Left ventricle myocardium inferior (tissue), 1 donor: ENCODE results near the gene DUS2. TPM values are rescaled to one million over a fixed set of nuclear protein-coding genes. Genes with fewer than 3 reads are reported as not detected.
A peak's percentile ranks its signal among the peaks of the same experiment; 100 is the strongest.
"Not testable (repeated sequence)": the region's sequence is repeated elsewhere in the genome, so short reads cannot be mapped to it uniquely, and the experiment has no call there.

Source experiments
- DNase-seq: peaks from one replicate; pipeline ENCODE4 v3.0.0-alpha.2; 2020
- H3K27ac ChIP-seq: fragments of 200-600 bp; replicated peaks from 2 replicates; pipeline ENCODE4 v1.8.0; 2021
- H3K27me3 ChIP-seq: fragments of 200-600 bp; 2 replicates; pipeline ENCODE4 v1.8.0; 2021; ENCODE audit warnings: low read depth
- H3K36me3 ChIP-seq: fragments of 200-600 bp; 2 replicates; pipeline ENCODE4 v1.8.0; 2021
- H3K4me1 ChIP-seq: fragments of 200-600 bp; 2 replicates; pipeline ENCODE4 v1.8.0; 2021
- H3K4me3 ChIP-seq: fragments of 200-600 bp; 2 replicates; pipeline ENCODE4 v1.8.0; 2021; ENCODE audit warnings: mild to moderate bottlenecking, moderate library complexity
- H3K9me3 ChIP-seq: fragments of 200-600 bp; replicated peaks from 2 replicates; pipeline ENCODE4 v1.8.0; 2021
- intact Hi-C: fragments of 100-400 bp; cut with micrococcal nuclease; formaldehyde crosslinking; loops from one replicate; pipeline ENCODE4 v1.11.0; 2022
- total RNA-seq: library from RNA; stranded (reverse); fragmentation: NEBNext Ultra II Directional; extraction: Animal tissue kit (Norgen Biotek cat#: 25700); gene quantifications from one replicate; pipeline ENCODE4 v1.2.1, GENCODE V29; 2021
- TF ChIP-seq, protein P1 (sequence below): fragments of 200-600 bp; IDR thresholded peaks from 2 replicates; pipeline ENCODE4 v1.8.0; 2021; ENCODE audit warnings: antibody characterized with exemption, mild to moderate bottlenecking, borderline replicate concordance
- donor health status: DM: no; HTN: yes; CAD: no; lungs with severe emphysema.

Gene DUS2
- total RNA-seq, 1 donor from 2014 or later, result 6.8 TPM

DNA sequence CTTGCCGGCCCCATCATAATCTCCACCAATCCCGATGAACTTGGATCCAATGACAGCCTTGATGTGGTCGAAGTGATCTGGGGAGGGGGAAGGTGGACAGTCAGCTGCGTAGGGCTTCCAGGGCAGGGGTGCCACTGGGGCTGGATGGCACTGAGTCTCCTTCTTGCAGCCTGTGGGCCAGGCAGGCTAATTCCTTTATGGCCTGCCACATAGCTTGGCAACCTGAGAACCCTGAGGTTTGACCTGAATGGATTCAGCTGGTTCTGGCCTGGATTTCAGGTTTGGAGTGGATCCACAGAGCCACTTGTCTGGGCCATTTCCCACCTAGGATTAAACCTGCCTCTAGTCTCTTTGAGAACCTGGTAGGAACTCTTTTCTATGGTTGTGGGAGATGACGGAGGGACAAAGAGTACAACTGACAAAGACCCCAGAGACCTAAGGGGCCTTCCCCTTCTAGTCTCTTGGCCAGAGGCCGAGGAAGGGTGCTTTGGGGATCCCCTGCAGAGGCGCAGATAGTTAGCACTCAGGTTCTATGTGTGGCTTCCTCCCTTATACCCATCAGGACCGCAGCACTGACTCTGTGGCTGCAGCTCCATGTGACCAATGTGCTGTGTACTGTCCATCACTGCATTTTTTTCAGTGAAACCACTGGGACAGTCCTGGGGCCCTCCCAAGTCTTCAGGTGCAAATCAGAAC lies 33.6 kb upstream of the DUS2 start:
- H3K27ac ChIP-seq, result no peak overlapping the region
- TF ChIP-seq, protein P1, sequence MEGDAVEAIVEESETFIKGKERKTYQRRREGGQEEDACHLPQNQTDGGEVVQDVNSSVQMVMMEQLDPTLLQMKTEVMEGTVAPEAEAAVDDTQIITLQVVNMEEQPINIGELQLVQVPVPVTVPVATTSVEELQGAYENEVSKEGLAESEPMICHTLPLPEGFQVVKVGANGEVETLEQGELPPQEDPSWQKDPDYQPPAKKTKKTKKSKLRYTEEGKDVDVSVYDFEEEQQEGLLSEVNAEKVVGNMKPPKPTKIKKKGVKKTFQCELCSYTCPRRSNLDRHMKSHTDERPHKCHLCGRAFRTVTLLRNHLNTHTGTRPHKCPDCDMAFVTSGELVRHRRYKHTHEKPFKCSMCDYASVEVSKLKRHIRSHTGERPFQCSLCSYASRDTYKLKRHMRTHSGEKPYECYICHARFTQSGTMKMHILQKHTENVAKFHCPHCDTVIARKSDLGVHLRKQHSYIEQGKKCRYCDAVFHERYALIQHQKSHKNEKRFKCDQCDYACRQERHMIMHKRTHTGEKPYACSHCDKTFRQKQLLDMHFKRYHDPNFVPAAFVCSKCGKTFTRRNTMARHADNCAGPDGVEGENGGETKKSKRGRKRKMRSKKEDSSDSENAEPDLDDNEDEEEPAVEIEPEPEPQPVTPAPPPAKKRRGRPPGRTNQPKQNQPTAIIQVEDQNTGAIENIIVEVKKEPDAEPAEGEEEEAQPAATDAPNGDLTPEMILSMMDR, result no peak
- H3K36me3 ChIP-seq, result no peaks in the 10 kb centered on the region
- no peaks in the 10 kb centered on the region for H3K9me3 ChIP-seq
- intact Hi-C loops, result no loop called here
- H3K4me3 ChIP-seq, result no peak overlapping the region
- peaks cover 37% of the 10 kb centered on the region for H3K4me1 ChIP-seq
- no peaks in the 10 kb centered on the region for H3K27me3 ChIP-seq
- no peak for DNase-seq

DNA sequence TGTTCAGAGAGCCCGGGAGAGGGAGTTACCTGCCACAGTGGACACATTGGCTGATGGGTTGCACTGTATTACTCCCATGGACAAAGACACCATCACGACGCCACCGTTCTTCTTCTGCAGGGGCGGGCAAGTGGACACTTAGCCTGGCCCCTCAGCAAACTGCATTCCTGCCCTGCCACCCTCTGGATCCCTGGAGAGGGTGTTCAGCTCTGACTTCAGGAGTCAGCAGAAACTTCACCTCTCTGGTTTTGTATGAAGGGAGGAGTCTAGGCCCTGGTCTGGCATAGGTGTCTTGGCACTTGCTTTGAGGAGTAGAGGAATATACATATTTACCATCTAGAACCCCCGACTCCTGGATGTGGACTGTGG lies 33.1 kb upstream of the DUS2 start:
- TF ChIP-seq, protein P1, result no peak
- Histone ChIP-seq H3K4me1 (peaks cover 32% of the 10 kb centered on the region), H3K9me3 (no peaks in the 10 kb centered on the region), H3K27me3 (no peaks in the 10 kb centered on the region), H3K4me3 (no peak overlapping the region), H3K27ac (no peak overlapping the region), H3K36me3 (no peaks in the 10 kb centered on the region)
- intact Hi-C loops, result no loop called here
- DNase-seq, result no peak

DNA sequence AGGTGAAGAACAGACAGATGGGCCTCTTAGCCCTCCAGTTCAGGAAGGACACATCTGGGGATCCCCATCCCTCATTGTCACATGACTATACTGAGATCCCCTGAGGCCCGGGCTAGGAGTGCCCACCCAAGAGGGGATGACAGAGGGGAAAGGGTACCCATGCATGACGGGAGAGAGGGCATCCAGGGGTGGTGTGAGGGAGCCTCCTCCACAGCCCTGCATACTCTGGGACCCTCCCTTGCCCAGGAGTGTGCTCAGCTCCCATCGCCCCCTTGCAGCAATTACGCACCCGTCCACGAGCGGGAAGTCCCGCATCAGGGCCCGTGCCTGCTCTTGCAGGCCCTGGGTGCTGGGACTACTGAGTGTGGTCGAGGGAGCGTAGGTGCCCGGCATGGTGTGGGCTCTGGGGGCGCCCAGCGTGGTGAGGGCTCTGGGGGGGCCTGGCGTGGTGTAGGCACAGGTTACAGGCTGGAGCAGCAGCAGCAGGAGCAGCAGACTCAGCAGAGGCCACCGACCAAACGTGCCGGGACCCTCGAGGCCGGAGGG lies 30.4 kb upstream of the DUS2 start:
- no peaks in the 10 kb centered on the region for H3K36me3 ChIP-seq
- peak overlapping the region; percentile 87 for H3K27ac ChIP-seq
- peak overlapping the region; percentile 60 for H3K4me3 ChIP-seq
- intact Hi-C loops, result no loop called here
- peaks cover 16% of the 10 kb centered on the region for H3K4me1 ChIP-seq
- TF ChIP-seq, protein P1, result no peak
- no peak for DNase-seq
- no peaks in the 10 kb centered on the region for H3K9me3 ChIP-seq
- no peaks in the 10 kb centered on the region for H3K27me3 ChIP-seq

DNA sequence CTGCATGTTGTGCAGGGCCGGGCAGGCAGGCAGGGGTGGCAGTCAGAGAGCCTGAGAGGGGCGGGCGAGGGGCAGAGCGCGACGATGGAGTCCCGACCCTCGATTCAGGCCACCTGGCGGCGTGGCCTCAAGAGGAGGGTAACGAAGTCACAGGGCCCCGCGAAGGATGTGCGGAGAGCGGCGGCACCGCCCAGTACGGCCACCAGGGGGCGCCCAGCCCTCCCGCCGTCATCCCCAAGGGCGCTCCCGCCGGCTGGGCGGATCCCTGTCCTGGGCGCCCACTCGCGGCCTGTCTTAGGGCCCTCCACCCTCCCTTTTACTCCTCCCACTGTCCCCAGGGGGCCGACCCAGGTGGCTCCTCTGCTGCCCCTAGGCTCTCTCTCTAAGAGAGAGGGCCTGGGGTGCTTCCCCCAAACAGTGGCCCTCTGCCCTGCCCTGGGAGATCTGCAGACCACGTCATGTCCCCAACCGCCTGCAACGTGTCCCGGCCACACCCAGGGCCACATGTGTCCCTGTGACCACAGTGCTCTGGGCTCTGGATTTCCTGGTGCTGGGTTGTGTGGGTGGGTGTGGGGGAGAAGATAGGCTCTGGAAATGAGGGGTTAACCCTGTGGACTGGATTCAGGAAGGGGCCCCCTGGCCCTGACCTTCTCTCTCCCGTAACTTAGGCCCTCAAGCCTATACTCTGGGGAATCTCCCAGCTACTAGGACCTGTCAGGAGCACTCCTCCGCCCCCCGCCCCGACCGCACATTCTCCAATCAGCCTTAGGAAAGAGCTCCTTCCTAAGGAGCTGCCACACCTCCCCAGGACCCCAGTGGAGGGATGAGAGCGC lies 29.7 kb upstream of the DUS2 start:
- intact Hi-C loops, result no loop called here
- DNase-seq, result peak; percentile 85
- H3K4me3 ChIP-seq, result peak overlapping the region; percentile 60
- no peaks in the 10 kb centered on the region for H3K9me3 ChIP-seq
- H3K4me1 ChIP-seq, result peaks cover 16% of the 10 kb centered on the region
- H3K27ac ChIP-seq, result peak overlapping the region; percentile 87
- H3K27me3 ChIP-seq, result no peaks in the 10 kb centered on the region
- H3K36me3 ChIP-seq, result no peaks in the 10 kb centered on the region
- TF ChIP-seq, protein P1, result peak; percentile 100

DNA sequence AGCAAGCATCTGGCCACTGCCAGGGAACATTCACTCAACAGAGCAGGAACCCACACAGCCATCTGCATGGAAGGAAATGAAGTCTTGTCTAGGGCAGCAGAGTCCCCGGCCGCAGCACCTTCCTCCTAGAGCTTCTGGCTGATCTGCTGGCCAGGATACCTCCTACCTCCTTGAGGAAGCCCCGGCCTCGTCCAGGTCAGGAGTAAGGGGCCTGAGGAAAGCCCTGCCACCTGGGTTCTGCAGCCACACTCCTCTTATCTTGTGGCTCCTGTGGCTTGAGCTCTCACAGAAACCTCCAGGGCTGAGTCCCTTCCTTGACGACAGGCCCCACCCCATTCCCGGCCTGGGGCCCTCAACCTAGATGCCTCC lies 29.1 kb upstream of the DUS2 start:
- DNase-seq, H3K9me3 ChIP-seq, intact Hi-C loops, H3K36me3 ChIP-seq, H3K27me3 ChIP-seq: not testable (repeated sequence)
- Histone ChIP-seq H3K4me1 (peaks cover 16% of the 10 kb centered on the region), H3K4me3 (peak overlapping the region; percentile 60), H3K27ac (peak overlapping the region; percentile 87)

DNA sequence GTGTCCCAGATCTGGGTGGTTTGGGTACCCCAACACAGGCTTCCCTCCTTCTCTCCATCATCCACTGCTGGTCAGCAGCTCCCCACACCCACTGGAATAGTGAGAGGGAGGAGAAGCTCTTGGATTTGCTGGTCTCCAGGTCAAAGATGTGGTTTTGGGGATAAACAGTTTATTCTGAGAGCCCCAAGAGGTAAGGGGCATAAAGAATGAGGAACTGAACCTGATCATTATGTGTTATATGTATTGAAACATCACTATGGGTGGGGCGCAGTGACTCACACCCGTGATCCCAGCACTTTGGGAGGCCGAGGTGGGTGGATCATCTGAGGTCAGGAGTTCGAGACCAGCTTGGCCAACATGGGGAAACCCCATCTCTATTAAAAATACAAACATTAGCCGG lies 27.7 kb upstream of the DUS2 start:
- TF ChIP-seq, protein P1, result no peak
- Histone ChIP-seq H3K4me1 (peaks cover 23% of the 10 kb centered on the region), H3K27me3 (no peaks in the 10 kb centered on the region), H3K4me3 (no peak overlapping the region), H3K9me3 (no peaks in the 10 kb centered on the region), H3K36me3 (no peaks in the 10 kb centered on the region), H3K27ac (no peak overlapping the region)
- no peak for DNase-seq
- intact Hi-C loops, result no loop called here
